ENCODE data around the gene ZBTB33.

The ZBTB33 gene

GRCh38 chrX:120264341-120264740, 13.7 kb downstream of the ZBTB33 start:
- DNase-seq, result no peak

DNA sequence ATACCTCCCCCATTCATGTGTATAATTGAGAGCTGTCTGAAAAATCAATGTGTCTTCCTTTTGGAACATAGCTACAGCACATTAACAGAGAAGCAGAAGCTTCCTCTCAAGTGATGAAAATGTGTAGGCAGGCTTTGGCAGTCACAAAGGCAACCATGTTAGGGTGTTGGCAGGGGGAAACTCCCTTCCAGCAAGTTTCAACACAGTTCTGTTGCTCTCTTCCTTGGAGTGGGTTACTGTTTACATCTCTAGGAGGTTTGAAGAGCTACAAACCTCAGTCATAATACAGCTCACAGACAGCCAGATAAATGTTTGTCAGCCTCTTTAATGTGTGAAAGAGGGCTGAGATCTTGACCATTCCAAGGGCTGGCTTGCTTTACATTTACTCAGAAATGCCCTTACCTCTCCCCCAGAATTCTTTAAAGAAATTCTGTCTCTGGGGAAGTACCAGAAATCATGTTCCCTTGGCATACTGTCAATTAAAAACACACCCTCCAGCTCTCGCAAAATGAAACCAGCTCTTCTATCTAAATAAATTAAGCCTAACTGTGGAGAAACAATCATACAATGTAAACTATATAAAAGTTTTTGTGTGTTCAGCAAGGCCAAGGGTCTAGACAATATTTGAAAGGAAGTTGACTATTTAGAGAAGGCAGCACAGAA, 18.9 kb downstream of the ZBTB33 start:
- no peak for DNase-seq

GRCh38 chrX:120270567-120270966, 20.0 kb downstream of the ZBTB33 start:
- DNase-seq, result no peak

- DNase-seq, result no peak
Measured at GRCh38 chrX:120271218-120271617, 20.6 kb downstream of the ZBTB33 start.

DNA sequence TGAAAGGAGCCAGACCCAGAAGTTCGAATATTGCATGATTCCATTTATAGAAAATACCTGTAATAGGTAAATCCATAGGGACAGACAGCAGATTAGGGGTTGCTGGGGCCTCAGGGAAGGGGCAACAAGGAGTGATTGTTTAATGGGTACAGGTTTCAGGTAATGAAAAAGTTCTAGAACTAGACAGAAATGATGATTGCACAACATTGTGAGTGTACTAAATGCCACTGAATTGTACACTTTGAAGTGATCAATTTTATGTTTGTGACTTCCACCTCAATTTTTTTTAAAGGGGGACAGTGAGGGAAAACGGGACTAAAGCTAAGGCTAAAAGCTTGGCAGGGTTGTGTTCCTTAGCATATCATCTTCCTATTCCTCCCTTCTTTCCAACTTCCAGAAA, 23.5 kb downstream of the ZBTB33 start:
- DNase-seq, result no peak

- DNase-seq, result no peak
Measured at GRCh38 chrX:120274958-120275357, 24.3 kb downstream of the ZBTB33 start.

DNA sequence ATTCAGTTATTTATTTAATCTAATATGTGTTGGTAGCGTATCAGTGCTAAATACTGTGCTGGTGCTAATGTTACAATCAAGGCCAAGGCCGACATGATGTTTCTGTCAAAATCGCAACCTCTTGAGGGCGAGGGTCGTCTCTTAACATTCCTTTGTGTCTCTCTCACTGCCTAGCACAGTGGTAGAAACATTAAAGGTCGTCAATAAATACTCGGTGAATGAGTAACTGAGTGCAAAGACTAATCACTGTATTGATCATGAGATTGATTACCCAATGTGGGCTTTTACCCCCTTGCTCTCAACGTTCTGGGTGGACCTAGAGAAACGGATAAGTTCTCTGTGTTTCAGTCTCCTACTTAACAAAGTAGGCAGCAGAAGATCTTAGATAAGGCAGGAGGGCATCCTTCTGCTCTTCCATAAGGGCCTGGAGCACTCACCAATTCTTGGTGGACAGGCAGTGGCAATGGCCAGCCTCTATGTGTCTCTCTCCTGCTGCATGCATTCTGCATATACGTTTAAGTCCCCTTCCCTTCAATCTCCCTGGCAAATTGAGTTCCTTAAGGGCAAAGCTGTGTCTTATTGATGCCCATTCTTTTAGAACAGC, 30.5 kb downstream of the ZBTB33 start:
- no peak for DNase-seq

- no peak for DNase-seq
Measured at GRCh38 chrX:120281761-120282160, 31.1 kb downstream of the ZBTB33 start.

DNA sequence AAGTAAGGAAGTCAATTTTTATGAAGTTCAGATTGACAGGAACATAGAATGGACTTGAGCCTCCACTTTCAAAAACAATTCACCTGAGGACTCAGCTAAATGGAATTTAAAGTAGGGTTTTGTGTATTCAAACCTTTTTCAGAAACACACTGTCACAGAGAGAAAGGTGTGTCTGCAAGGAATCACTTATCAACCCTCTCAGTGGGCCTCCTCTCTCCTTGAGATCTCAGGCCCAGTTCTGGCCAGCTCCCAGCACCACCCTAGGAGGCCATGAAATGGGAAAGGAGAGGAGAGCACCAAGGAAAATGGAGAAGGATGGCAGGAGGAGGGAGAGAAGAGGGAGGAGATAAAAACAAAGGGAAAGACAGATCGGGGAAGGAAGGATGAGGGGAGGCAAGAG, 32.1 kb downstream of the ZBTB33 start:
- no peak for DNase-seq

GRCh38 chrX:120286733-120287512, 36.3 kb downstream of the ZBTB33 start:
- no peak for DNase-seq

- no peak for DNase-seq
Measured at GRCh38 chrX:120287513-120288112, 37.0 kb downstream of the ZBTB33 start.

GRCh38 chrX:120290107-120290506, 39.5 kb downstream of the ZBTB33 start:
- no peak for DNase-seq

DNA sequence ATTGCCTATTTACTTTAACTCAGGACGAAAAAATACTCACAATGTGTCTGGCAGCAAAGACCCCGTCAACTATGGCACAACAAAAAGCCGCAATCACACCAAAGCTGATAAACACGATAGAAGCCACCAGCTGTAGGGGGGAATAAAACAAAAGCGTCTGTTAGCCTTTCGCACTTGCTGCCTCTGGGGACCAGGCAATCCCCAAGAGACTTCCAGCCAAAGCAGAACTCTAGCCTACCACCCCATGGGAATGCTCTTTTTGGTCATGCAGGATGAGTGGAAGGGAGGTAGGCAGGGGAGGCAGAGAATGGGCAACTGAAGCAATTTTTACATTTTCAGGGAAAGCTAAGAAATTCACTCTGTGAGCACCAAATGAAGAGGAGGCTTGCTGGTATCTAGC, 40.6 kb downstream of the ZBTB33 start:
- DNase-seq, result no peak

DNA sequence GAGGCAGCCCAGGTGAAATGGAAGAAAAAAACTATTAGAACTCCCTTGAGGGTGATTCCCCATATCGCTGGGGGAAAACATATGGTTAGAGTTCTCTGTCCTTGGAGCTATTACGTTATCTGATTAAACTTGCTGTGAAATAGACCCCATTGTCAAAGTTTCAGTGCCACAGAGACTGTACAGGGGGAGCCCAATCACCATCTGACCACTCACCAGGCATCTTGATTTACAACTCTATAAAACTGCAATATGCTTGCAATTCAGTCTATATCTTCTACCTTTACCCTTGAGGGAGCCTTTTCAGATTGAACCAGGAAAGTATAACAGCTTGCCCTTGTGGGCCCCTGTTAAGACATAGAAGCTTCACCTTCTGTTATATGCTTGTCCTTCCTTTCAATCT, 42.4 kb downstream of the ZBTB33 start:
- no peak for DNase-seq

DNA sequence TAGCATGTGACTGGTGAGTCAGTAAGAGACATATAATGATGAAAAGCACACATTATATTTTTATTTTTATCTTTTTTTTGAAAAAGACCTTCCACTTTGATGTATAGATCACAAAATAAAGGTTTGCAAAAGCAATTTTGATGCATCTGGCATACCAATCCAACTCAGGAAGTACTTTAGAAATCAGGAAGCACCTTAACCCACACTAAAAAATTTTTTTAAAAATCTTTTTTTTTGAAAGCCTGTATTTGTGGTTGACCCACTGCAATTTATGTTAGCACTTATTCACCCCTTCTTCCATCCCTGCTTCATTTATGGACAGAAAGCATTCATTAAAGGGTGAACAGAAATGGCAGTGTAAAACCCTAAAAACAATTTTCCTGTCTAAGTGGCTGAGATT, 44.0 kb downstream of the ZBTB33 start:
- DNase-seq, result no peak

DNA sequence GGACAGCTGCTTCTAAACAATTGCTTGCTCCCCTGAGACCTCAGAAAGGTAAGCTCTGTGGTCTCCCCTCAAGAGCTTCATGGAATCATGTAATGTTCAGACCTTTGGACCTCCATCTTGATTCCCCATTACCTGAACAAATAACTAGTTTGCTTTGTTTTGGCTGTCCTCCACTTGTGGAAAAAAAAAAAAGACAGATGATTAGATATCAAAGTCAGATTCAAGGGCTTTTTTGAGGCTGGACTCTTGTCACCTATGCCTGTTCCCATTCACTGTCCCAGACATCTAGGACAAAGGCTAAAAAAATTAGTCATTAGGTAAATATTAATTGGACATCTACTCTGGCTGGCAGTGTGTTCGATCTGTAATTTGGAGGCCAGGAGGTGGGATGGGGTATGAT, 47.3 kb downstream of the ZBTB33 start:
- no peak for DNase-seq

- no peak for DNase-seq
Measured at GRCh38 chrX:120299928-120300327, 49.3 kb downstream of the ZBTB33 start.

DNA sequence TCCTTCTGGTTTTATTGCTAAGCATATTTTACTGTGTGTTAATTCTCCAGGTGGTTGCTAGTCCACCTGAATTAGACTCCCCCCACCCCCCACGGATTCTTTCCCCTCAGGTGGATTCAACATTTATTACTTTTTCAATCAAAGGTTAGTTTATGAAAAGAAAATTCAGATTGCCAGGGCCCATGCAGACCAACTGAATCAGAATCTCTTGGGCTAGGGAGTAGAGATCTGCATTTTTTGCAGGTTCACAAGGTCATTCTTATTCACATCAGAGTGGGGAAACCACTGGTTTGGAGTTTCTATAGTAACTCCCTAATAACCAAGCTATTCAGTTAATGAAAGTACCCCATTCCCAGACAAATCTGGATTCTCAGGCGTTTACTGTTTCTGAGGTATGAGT, 50.9 kb downstream of the ZBTB33 start:
- DNase-seq, result no peak

- DNase-seq, result no peak
Measured at GRCh38 chrX:120301960-120302359, 51.3 kb downstream of the ZBTB33 start.

DNA sequence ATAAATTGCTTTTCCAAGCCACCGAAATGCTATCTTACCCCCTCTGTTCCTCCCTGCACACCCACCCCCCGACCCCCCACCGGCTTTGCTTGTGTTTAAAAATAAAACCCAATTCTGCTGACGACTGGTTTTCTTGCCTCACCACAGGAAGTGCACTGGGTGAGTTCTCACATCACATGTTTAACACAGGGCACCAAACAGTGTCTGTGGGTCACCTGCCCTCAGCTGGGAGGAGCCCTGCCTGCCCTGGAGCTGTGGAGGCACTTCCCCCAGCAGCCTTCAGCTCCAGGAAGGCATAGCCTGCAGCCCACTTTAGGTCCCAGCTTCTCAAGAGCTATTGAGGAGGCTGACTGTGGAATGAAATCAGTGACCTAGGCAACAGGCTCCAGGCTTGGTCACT, 51.8 kb downstream of the ZBTB33 start:
- no peak for DNase-seq

DNA sequence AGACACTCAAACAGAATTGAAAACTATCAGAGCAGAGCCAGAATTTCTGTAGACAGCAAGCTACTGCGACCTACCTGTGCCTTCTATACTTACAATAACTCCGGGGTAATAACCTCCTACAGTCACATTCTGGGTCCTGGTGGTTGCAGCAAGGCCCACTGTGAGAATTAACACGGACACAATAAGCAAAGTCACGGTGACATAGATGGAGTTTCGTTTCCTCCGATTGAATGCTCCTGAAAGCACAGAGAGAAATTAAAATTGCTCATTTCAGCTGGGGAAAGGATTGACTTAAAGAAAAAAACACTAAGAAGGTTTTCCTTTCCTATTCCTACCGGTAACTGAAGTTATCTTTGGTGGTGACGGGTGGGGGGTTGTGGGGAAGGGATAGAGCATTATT, 53.6 kb downstream of the ZBTB33 start:
- no peak for DNase-seq

DNA sequence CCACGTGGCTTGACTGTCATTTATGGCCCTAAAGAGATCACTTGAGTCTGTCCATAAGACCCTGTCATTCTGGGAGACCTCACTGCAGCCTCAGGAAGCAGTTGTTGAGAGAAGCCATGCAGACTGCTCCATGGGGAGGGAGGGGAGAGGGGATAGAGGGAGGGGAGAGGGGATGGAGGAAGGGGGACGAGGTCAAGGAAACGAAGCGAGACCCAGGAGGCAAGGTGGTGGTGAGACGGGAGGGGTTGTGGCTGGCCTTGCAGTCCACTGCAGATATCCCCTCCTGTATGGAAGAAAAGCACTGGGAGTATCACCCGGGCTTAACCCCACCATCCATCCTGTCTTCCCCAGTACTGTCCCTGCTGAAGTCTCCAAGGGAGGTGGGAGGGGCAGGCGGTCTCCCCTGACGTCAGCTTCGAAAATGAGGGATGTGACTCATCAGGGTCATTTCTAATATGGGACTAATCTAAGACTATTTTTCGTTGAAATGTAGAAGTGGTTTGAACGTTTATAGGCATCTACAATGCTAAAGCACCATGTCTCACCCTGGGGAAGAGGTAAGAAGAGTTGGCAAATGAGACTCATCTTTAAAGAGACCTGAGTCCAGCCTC, 55.0 kb downstream of the ZBTB33 start:
- no peak for DNase-seq

DNA sequence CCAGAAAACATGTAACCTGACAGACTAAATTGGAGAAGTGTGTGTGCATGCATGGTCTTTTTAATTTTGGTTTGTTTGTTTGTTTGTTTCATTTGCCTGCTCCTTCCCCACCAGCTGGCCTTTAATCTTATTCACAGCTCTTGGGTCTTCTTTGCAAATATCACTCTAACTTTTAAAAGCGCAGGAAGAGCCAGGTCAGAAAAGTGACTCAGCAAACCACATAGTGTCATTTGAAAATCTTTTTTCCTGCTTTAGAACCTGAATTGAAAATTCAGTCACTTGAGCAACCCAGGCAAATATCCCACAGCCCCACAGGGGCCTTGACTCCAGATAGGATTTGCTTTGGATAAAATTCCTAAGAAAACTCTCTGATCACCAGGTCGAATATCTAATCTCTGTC, 56.0 kb downstream of the ZBTB33 start:
- DNase-seq, result no peak
